Type B pancreatic cell (in vitro differentiated cells): ENCODE data around the gene KCNG3. TPM values are rescaled to one million over a fixed set of nuclear protein-coding genes. Genes with fewer than 3 reads are reported as not detected.

Experiments
- DNase-seq: peaks from one replicate; pipeline ENCODE4 v3.0.0; 2021; ENCODE audit warnings: mixed read lengths; ENCODE audit not compliant: unreplicated experiment; ENCODE audit errors: extremely low spot score
- H3K27ac Mint-ChIP-seq: 2 replicates; pipeline ENCODE4 v1.8.0; 2021; ENCODE audit warnings: mild to moderate bottlenecking, mixed read lengths
- H3K27me3 Mint-ChIP-seq: 2 replicates; pipeline ENCODE4 v1.8.0; 2021; ENCODE audit warnings: mixed read lengths
- H3K36me3 Mint-ChIP-seq: 2 replicates; pipeline ENCODE4 v1.8.0; 2021; ENCODE audit warnings: mixed read lengths
- H3K4me1 Mint-ChIP-seq: one replicate; pipeline ENCODE4 v1.8.0; 2021; ENCODE audit warnings: mixed read lengths; ENCODE audit not compliant: unreplicated experiment
- H3K4me3 Mint-ChIP-seq: 2 replicates; pipeline ENCODE4 v1.8.0; 2021; ENCODE audit warnings: mild to moderate bottlenecking, mixed read lengths
- H3K9me3 Mint-ChIP-seq: 2 replicates; pipeline ENCODE4 v1.8.0; 2021; ENCODE audit warnings: mixed read lengths
- CTCF ChIP-seq: fragments of 200-600 bp; sonication (generic); conservative IDR thresholded peaks from 2 replicates; pipeline ENCODE4 v1.5.0; 2021; ENCODE audit warnings: antibody characterized with exemption, mild to moderate bottlenecking
- total RNA-seq: library from RNA; stranded (reverse); gene quantifications from 2 replicates; pipeline ENCODE4 v1.2.1, GENCODE V29; 2021; ENCODE audit warnings: low replicate concordance

The KCNG3 gene
- total RNA-seq, 1 donor from 2014 or later, result 0.65 TPM

GRCh38 chr2:42392191-42392590 lies 101.6 kb downstream of the KCNG3 start:
- Mint-ChIP-seq H3K4me1 (peaks cover 4% of the 10 kb centered on the region), H3K27me3 (peaks cover 8% of the 10 kb centered on the region), H3K27ac (no peak overlapping the region), H3K36me3 (no peaks in the 10 kb centered on the region), H3K9me3 (peaks cover 4% of the 10 kb centered on the region), H3K4me3 (no peak overlapping the region)
- TF ChIP-seq CTCF, result no peak
- DNase-seq, result peak; percentile 20

Other genes starting within 250 kb of the KCNG3 start
- gene COX7A2L, start 132.8 kb downstream of the KCNG3 start, total RNA-seq, result 93.2 and 95.5 TPM in 2 replicates
- gene MTA3, start 74.7 kb upstream of the KCNG3 start, total RNA-seq, result 49.4 and 59.7 TPM in 2 replicates